HepG2 (cell line): ENCODE data around the gene ZNF195. TPM values are rescaled to one million over a fixed set of nuclear protein-coding genes. Genes with fewer than 3 reads are reported as not detected.

Source experiments
- ATAC-seq: fragments of 200-7000 bp; cut with Tn5 transposase; 3 replicates; pipeline ENCODE4 v1.9.1; 2020; ENCODE audit warnings: mild to moderate bottlenecking, moderate library complexity
- BruUV-seq: library from RNA; stranded (reverse); fragments of 400-500 nt; replicated peaks from 2 replicates; lab custom pipeline; 2021; lab: Mats Ljungman, UMichigan
- CTCF ChIA-PET: fragments of 300-600 bp; formaldehyde crosslinking; extraction: SDS; loops from one replicate; lab custom pipeline; 2021; ENCODE audit warnings: low total read pairs, inconsistent platforms, low intra/inter-chr PET ratio; lab: Yijun Ruan, JAX
- POLR2A ChIA-PET: fragments of 350-600 bp; sonication (Branson Sonifier 250); formaldehyde crosslinking; loops from one replicate; lab custom pipeline; 2020; ENCODE audit warnings: antibody characterized with exemption, inconsistent platforms; lab: Yijun Ruan, JAX
- DNase-seq: peaks from one replicate; pipeline ENCODE4 v3.0.0-alpha.2; 2015; ENCODE audit warnings: low spot score
- FAIRE-seq: peaks from 3 replicates; lab custom pipeline; 2011; peaks lifted over from hg19 to GRCh38; lab: Jason Lieb, UNC
- H2AFZ ChIP-seq: one replicate; pipeline ENCODE4 v1.6.1; 2011; ENCODE audit warnings: low read length, inconsistent platforms
- H3K27ac ChIP-seq: fragments of 300-600 bp; 3 replicates; pipeline ENCODE4 v1.8.0; 2011; ENCODE audit warnings: mixed run types, mild to moderate bottlenecking, mixed read lengths, low read length, inconsistent platforms; ENCODE audit not compliant: insufficient read depth; ENCODE audit errors: extremely low read length
- H3K27me3 ChIP-seq, 2 experiments: fragments of 200-600 bp in 1 of 2; 2 replicates in 1 of 2; 3 replicates in 1 of 2; pipeline versions ENCODE4 v1.6.0 to v1.8.0; 2011; ENCODE audit warnings: low read length in 2 of 2, mild to moderate bottlenecking in 2 of 2, moderate library complexity in 2 of 2, inconsistent platforms in 1 of 2; ENCODE audit not compliant: insufficient read depth in 2 of 2, control insufficient read depth in 1 of 2
- H3K36me3 ChIP-seq, 2 experiments: fragments of 200-600 bp in 1 of 2; replicated peaks in 1 of 2; 2 replicates in 1 of 2; 3 replicates in 1 of 2; pipeline versions ENCODE4 v1.5.1 to v1.8.0; 2011; ENCODE audit warnings: low read length in 2 of 2, inconsistent platforms in 1 of 2; ENCODE audit not compliant: insufficient read depth in 2 of 2, control insufficient read depth in 1 of 2
- H3K4me1 ChIP-seq: 2 replicates; pipeline ENCODE4 v1.5.1; 2012; ENCODE audit warnings: low read length, inconsistent platforms; ENCODE audit not compliant: insufficient read depth
- H3K4me2 ChIP-seq: 2 replicates; pipeline ENCODE4 v1.6.0; 2011; ENCODE audit warnings: low read depth, low read length, inconsistent platforms
- H3K4me3 ChIP-seq, 3 experiments: fragments of 200-600 bp in 1 of 3; sonication (generic), shearing (Covaris generic) in 1 of 3; replicated peaks in 1 of 3; 2 replicates each; pipeline ENCODE4 v1.5.1; 2011 to 2016; ENCODE audit warnings: low read length in 3 of 3, inconsistent platforms in 2 of 3, low read depth in 2 of 3, mild to moderate bottlenecking in 2 of 3, control low read depth in 1 of 3, mixed read lengths in 1 of 3; ENCODE audit not compliant: insufficient read depth in 1 of 3
- H3K79me2 ChIP-seq: one replicate; pipeline ENCODE4 v1.6.1; 2011; ENCODE audit warnings: low read length, inconsistent platforms; ENCODE audit not compliant: insufficient read depth
- H3K9ac ChIP-seq: 2 replicates; pipeline ENCODE4 v1.6.0; 2011; ENCODE audit warnings: mild to moderate bottlenecking, low read depth, low read length, inconsistent platforms; ENCODE audit not compliant: insufficient read depth
- H3K9me3 ChIP-seq: 2 replicates; pipeline ENCODE4 v1.5.1; 2012; ENCODE audit warnings: mild to moderate bottlenecking, low read length
- H4K20me1 ChIP-seq: 2 replicates; pipeline ENCODE4 v1.6.0; 2011; ENCODE audit warnings: inconsistent platforms, mild to moderate bottlenecking, low read length, moderate library complexity; ENCODE audit not compliant: insufficient read depth
- ADNP ChIP-seq: sonication (generic); formaldehyde crosslinking; IDR thresholded peaks from 2 replicates; pipeline ENCODE4 v1.4.0; 2020; ENCODE audit warnings: missing genetic modification reagents
- ETV5 ChIP-seq: IDR thresholded peaks from 2 replicates; pipeline ENCODE4 v1.6.1; 2018; ENCODE audit warnings: missing biosample characterization, missing genetic modification reagents, inconsistent platforms, borderline replicate concordance
- GLI4 ChIP-seq: sonication (generic); formaldehyde crosslinking; IDR thresholded peaks from 2 replicates; pipeline ENCODE4 v1.5.1; 2020; ENCODE audit warnings: missing genetic modification reagents, mild to moderate bottlenecking, moderate library complexity, borderline replicate concordance
- HNRNPLL ChIP-seq: fragments of 200-400 bp; formaldehyde crosslinking; IDR thresholded peaks from 2 replicates; pipeline ENCODE4 v1.6.1; 2017; ENCODE audit warnings: mild to moderate bottlenecking, low read depth, low read length; ENCODE audit not compliant: poor library complexity, severe bottlenecking
- IRX3 ChIP-seq: sonication (generic); formaldehyde crosslinking; IDR thresholded peaks from 2 replicates; pipeline ENCODE4 v1.8.1; 2023; ENCODE audit warnings: mild to moderate bottlenecking, low read depth, missing genetic modification reagents, borderline replicate concordance
- JARID2 ChIP-seq: sonication (generic); formaldehyde crosslinking; IDR thresholded peaks from 2 replicates; pipeline ENCODE4 v1.8.1; 2023; ENCODE audit warnings: missing genetic modification reagents, inconsistent platforms; ENCODE audit not compliant: insufficient replicate concordance
- MAFG ChIP-seq: sonication (generic); formaldehyde crosslinking; IDR thresholded peaks from 2 replicates; pipeline ENCODE4 v1.5.1; 2020; ENCODE audit warnings: mild to moderate bottlenecking, missing genetic modification reagents
- MTA1 ChIP-seq: sonication (generic); formaldehyde crosslinking; IDR thresholded peaks from 2 replicates; pipeline ENCODE4 v1.4.0; 2020; ENCODE audit warnings: missing genetic modification reagents, mild to moderate bottlenecking, borderline replicate concordance
- PHF5A ChIP-seq: IDR thresholded peaks from one replicate; pipeline ENCODE4 v1.6.1; 2018; ENCODE audit warnings: low read depth, missing genetic modification reagents; ENCODE audit not compliant: unreplicated experiment
- RFX3 ChIP-seq: IDR thresholded peaks from 2 replicates; pipeline ENCODE4 v1.6.1; 2016; ENCODE audit warnings: missing biosample characterization, missing genetic modification reagents
- RFX5 ChIP-seq: IDR thresholded peaks from 2 replicates; pipeline ENCODE4 v1.6.1; 2011; ENCODE audit warnings: low read depth, low read length, improper control_type of control experiment
- ZBTB38 ChIP-seq: sonication (generic); formaldehyde crosslinking; IDR thresholded peaks from 2 replicates; pipeline ENCODE4 v1.5.1; 2020; ENCODE audit warnings: mild to moderate bottlenecking, missing genetic modification reagents
- ZNF234 ChIP-seq: sonication (generic); formaldehyde crosslinking; conservative IDR thresholded peaks from 2 replicates; pipeline ENCODE4 v1.5.1; 2020; ENCODE audit warnings: mild to moderate bottlenecking, missing genetic modification reagents
- ZNF790 ChIP-seq: sonication (generic); formaldehyde crosslinking; IDR thresholded peaks from 2 replicates; pipeline ENCODE4 v1.8.0; 2022; ENCODE audit warnings: missing genetic modification reagents, mild to moderate bottlenecking, borderline replicate concordance
- ZNF83 ChIP-seq: sonication (generic); formaldehyde crosslinking; IDR thresholded peaks from 2 replicates; pipeline ENCODE4 v1.4.0; 2020; ENCODE audit warnings: missing genetic modification reagents, mild to moderate bottlenecking, borderline replicate concordance
- WGBS: methylation state at CpG from one replicate; pipeline ENCODE4 v1.1.6; 2017; ENCODE audit warnings: low lambda C conversion rate; 5-methylcytosine and 5-hydroxymethylcytosine counted together
- in situ Hi-C: cut with HindIII; loops from 2 replicates; pipeline ENCODE4 v1.10.0; 2017; ENCODE audit warnings: low pct_unique_long_range_greater_than_20kb; ENCODE audit not compliant: extremely low pct_ligation_motif_present
- intact Hi-C: fragments of 100-400 bp; cut with micrococcal nuclease; formaldehyde crosslinking; loops from one replicate; pipeline ENCODE4 v1.10.0; 2022; ENCODE audit not compliant: unreplicated experiment
- polyA plus RNA-seq, 8 experiments: library from polyadenylated mRNA; depleted of rRNA in 3 of 8; stranded (reverse) in 7 of 8; unstranded in 1 of 8; fragments of >200 nt; fragmentation: Illumina TruSeq in 4 of 8; extraction: Trizol in 4 of 8; gene quantifications; 2 replicates each; pipeline versions ENCODE4 v1.2.1 to v1.2.3, GENCODE V29; 2011 to 2016; ENCODE audit warnings: low read depth in 4 of 8, missing spikeins in 1 of 8, mixed read lengths in 1 of 8; ENCODE audit not compliant: insufficient read depth in 1 of 8
- total RNA-seq, 5 experiments: library from RNA; depleted of rRNA; stranded (reverse); fragments of >200 nt; fragmentation: Illumina TruSeq; extraction: Trizol; gene quantifications; 2 replicates each; pipeline ENCODE4 v1.2.3, GENCODE V29; 2016; ENCODE audit warnings: low read depth in 1 of 5
- TF ChIP-seq, protein P1 (sequence below): sonication (generic); formaldehyde crosslinking; IDR thresholded peaks from 2 replicates; pipeline ENCODE4 v1.5.0; 2020; ENCODE audit warnings: missing genetic modification reagents, mild to moderate bottlenecking, borderline replicate concordance
- TF ChIP-seq, protein P2 (sequence below): sonication (generic); formaldehyde crosslinking; IDR thresholded peaks from 2 replicates; pipeline ENCODE4 v1.4.0; 2020; ENCODE audit warnings: mild to moderate bottlenecking, missing genetic modification reagents
- TF ChIP-seq, protein P3 (sequence below): sonication (generic); formaldehyde crosslinking; IDR thresholded peaks from 2 replicates; pipeline ENCODE4 v1.4.0; 2020; ENCODE audit warnings: missing genetic modification reagents

ZNF195 gene
- total and polyA plus RNA-seq, 2 of the 13 experiments (the other 11 are each of a cell fraction or from before 2014, with no cell fraction given): 17.3 to 31.4 TPM

DNA sequence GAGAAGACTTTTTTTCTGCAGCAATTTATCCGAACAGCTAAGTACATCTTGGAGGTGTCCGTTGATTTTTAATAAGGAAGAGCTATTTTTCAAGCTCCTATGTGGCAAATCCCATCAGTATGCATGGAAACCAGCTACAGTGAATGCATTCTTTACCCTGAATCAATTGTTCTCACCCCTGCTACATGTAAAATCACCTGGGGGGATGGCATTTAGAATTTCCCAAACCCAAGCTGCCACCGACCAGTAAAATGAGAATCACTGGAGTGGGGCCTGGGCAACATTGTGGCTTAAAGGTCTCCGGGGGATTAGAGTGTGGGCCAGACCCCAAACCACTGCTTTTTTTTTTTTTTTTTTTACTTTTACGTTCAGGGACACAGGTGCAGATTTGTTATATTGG is 2.8 kb upstream of the ZNF195 start (continued):
- TF ChIP-seq PHF5A (CRISPR knock-in tag) (no peak), ADNP (CRISPR knock-in tag) (no peak), ZNF790 (CRISPR knock-in tag) (no peak)
- TF ChIP-seq, protein P1, sequence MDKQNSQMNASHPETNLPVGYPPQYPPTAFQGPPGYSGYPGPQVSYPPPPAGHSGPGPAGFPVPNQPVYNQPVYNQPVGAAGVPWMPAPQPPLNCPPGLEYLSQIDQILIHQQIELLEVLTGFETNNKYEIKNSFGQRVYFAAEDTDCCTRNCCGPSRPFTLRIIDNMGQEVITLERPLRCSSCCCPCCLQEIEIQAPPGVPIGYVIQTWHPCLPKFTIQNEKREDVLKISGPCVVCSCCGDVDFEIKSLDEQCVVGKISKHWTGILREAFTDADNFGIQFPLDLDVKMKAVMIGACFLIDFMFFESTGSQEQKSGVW (CRISPR knock-in tag): no peak

DNA sequence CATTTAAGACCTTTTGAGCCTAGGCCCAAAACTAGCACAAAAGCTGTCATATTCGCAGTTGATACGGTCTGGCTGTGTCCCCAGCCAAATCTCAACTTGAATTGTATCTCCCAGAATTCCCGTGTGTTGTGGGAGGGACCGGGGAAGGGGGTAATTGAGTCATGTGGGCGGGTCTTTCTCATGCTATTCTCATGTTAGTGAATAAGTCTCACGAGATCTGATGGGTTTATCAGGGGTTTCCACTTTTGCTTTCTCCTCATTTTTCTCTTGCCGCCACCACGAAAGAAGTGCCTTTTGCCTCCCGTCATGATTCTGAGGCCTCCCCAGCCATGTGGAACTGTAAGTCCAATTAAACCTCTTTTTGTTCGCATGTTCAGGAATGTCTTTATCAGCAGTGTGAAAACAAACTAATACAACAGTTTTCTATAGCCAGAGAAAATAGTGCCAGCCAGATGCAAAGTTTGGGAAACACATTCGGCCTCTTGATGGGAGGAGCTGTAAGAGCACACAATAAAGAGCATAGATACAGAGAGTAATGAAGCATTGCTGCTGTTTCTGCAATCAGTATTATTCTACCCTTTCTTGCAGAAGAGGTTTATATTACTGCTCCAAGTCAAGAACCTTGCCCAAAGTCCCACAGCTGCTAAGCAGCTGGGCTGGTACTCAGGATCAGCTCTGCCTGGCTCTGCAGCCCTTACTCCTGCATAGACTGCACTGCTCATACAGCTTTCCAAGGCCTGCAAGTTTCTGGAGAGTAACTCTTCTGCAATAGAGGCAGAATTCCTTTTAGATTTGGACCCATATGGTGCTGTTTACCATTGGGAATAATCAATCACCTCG is 2.0 kb upstream of the ZNF195 start:
- in situ Hi-C loops: no loop called here
- 46% methylated on average over 12 of the region's 12 CpGs for WGBS
- intact Hi-C loops: no loop called here
- Histone ChIP-seq H4K20me1 (no peaks in the 10 kb centered on the region; the same call in 1 of the 2 replicates), H3K27ac (no peak overlapping the region), H3K9me3 (no peaks in the 10 kb centered on the region), H3K79me2 (peaks cover 28% of the 10 kb centered on the region), H3K9ac (no peak overlapping the region), H3K27me3 (0 out of 5 replicates have a peak, but pooled peaks cover 0 to 7% of the 10 kb centered on the region in 2 experiments), H3K4me3 (no peak overlapping the region), H3K4me1 (peaks cover 30% of the 10 kb centered on the region), H3K36me3 (peaks cover 0 to 14% of the 10 kb centered on the region in 2 experiments; a peak in 1 of 5 replicates), H2AFZ (peak overlapping the region; percentile 20), H3K4me2 (no peak overlapping the region)
- ChIA-PET POLR2A (no interaction called here), CTCF (no interaction called here)
- ATAC-seq (no peak), FAIRE-seq (no peak), DNase-seq (no peak)
- BruUV-seq: no TSS peak
- TF ChIP-seq JARID2 (CRISPR knock-in tag) (no peak), ZNF234 (CRISPR knock-in tag) (no peak), MAFG (CRISPR knock-in tag) (no peak), RFX5 (no peak), IRX3 (no peak), RFX3 (CRISPR knock-in tag) (no peak), ZBTB38 (CRISPR knock-in tag) (no peak), ZNF83 (no peak), ETV5 (CRISPR knock-in tag) (no peak), HNRNPLL (no peak), GLI4 (no peak), MTA1 (CRISPR knock-in tag) (no peak)
- TF ChIP-seq, protein P2, sequence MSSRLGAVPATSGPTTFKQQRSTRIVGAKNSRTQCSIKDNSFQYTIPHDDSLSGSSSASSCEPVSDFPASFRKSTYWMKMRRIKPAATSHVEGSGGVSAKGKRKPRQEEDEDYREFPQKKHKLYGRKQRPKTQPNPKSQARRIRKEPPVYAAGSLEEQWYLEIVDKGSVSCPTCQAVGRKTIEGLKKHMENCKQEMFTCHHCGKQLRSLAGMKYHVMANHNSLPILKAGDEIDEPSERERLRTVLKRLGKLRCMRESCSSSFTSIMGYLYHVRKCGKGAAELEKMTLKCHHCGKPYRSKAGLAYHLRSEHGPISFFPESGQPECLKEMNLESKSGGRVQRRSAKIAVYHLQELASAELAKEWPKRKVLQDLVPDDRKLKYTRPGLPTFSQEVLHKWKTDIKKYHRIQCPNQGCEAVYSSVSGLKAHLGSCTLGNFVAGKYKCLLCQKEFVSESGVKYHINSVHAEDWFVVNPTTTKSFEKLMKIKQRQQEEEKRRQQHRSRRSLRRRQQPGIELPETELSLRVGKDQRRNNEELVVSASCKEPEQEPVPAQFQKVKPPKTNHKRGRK: no peak
- TF ChIP-seq, protein P3, sequence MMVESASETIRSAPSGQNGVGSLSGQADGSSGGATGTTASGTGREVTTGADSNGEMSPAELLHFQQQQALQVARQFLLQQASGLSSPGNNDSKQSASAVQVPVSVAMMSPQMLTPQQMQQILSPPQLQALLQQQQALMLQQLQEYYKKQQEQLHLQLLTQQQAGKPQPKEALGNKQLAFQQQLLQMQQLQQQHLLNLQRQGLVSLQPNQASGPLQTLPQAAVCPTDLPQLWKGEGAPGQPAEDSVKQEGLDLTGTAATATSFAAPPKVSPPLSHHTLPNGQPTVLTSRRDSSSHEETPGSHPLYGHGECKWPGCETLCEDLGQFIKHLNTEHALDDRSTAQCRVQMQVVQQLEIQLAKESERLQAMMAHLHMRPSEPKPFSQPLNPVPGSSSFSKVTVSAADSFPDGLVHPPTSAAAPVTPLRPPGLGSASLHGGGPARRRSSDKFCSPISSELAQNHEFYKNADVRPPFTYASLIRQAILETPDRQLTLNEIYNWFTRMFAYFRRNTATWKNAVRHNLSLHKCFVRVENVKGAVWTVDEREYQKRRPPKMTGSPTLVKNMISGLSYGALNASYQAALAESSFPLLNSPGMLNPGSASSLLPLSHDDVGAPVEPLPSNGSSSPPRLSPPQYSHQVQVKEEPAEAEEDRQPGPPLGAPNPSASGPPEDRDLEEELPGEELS (CRISPR knock-in tag): no peak
